ENCODE results near the gene ANKS6. TPM values are rescaled to one million over a fixed set of nuclear protein-coding genes. Genes with fewer than 3 reads are reported as not detected.
A peak's percentile ranks its signal among the peaks of the same experiment; 100 is the strongest.

Gene ANKS6
- total and polyA plus RNA-seq, 2 of the 8 experiments (the other 6 are each of a cell fraction or from before 2014, with no cell fraction given), result 34.1 to 56.3 TPM

GRCh38 chr9:98778711-98779530, 17.4 kb downstream of the ANKS6 start:
- no peaks in the 10 kb centered on the region for H3K4me1 ChIP-seq (replicated peaks in 1 of 4; ENCODE audit: control insufficient read depth in 3 of 4, insufficient read depth in 4 of 4, low read length in 3 of 4)
- no peak overlapping the region for H3K27ac ChIP-seq (ENCODE audit: low read depth, low read length)
- peaks cover 5 to 32% (median 7%) of the 10 kb centered on the region in 4 experiments; a peak in 5 of 8 replicates for H3K36me3 ChIP-seq (ENCODE audit: control insufficient read depth in 2 of 4, insufficient read depth in 4 of 4, low read length in 3 of 4)
- no peaks in the 10 kb centered on the region for H3K23me2 ChIP-seq (ENCODE audit: low read depth, low read length)
- H4K8ac ChIP-seq (ENCODE audit: extremely low read depth, insufficient read depth, low read length), result no peak overlapping the region
- DNase-seq (ENCODE audit: low read depth in 1 of 2, low spot score in 2 of 2) (peak in 1 of 2 experiments; percentile 39), FAIRE-seq (no peak)
- H3K18ac ChIP-seq (ENCODE audit: extremely low read depth, low read length), result no peak overlapping the region
- peaks cover 2 to 6% of the 10 kb centered on the region in 2 experiments for H4K20me1 ChIP-seq (replicated peaks in 1 of 2; ENCODE audit: control insufficient read depth in 1 of 2, insufficient read depth in 2 of 2, low read length in 2 of 2)
- H2BK12ac ChIP-seq (ENCODE audit: low read depth, low read length), result no peak overlapping the region
- no peaks in the 10 kb centered on the region; the same call in 1 of the 2 replicates for H3K79me1 ChIP-seq (ENCODE audit: low read depth, low read length)
- H3K4me2 ChIP-seq (ENCODE audit: insufficient read depth in 1 of 2, low read depth in 2 of 2, low read length in 2 of 2), result no peak overlapping the region
- no peak overlapping the region for H3K4me3 ChIP-seq (ENCODE audit: extremely low read depth in 1 of 4, insufficient read depth in 2 of 4, low read depth in 3 of 4, low read length in 4 of 4)
- H3K4ac ChIP-seq (replicated peaks; ENCODE audit: insufficient read length, low read depth, low read length), result no peak overlapping the region
- H4K5ac ChIP-seq (ENCODE audit: insufficient read length, low read depth, low read length), result no peak overlapping the region
- no peak overlapping the region for H3K23ac ChIP-seq (ENCODE audit: insufficient read length)
- H3K79me2 ChIP-seq (ENCODE audit: control insufficient read depth in 1 of 2, insufficient read depth in 2 of 2, low read length in 2 of 2), result no peaks in the 10 kb centered on the region
- H3K27me3 ChIP-seq (replicated peaks in 1 of 4; ENCODE audit: control insufficient read depth in 3 of 4, extremely low read depth in 1 of 4, insufficient read depth in 3 of 4, low read length in 3 of 4), result no peaks in the 10 kb centered on the region
- ChIA-PET CTCF (ENCODE audit: partially characterized antibody) (interaction anchor here (1.0 to 2.4 kb wide), 2 partner anchors 11 to 29 kb away, joined by 3 to 9 read pairs; no protein-coding TSS in a partner anchor), POLR2A (ENCODE audit: partially characterized antibody) (interaction anchor here (0.6 kb wide), 1 partner anchor 7 kb away, joined by 3 read pairs; no protein-coding TSS in a partner anchor)
- no peaks in the 10 kb centered on the region for H3K9me3 ChIP-seq (ENCODE audit: insufficient read depth in 2 of 2, low read depth in 1 of 2, low read length in 1 of 2)
- H2AFZ ChIP-seq (ENCODE audit: low read length), result no peak overlapping the region
- H2BK20ac ChIP-seq (ENCODE audit: low read length), result no peak overlapping the region
- H3K14ac ChIP-seq (ENCODE audit: insufficient read length), result no peak overlapping the region
- no peak overlapping the region for H2BK5ac ChIP-seq (ENCODE audit: low read depth, low read length)
- H2AK5ac ChIP-seq (ENCODE audit: low read depth, low read length), result no peak overlapping the region
- H2BK15ac ChIP-seq (ENCODE audit: low read length), result no peak overlapping the region
- TF ChIP-seq CREB1 (IDR thresholded peaks at IDR 0.05) (no peak), SIN3A (conservative IDR thresholded peaks at IDR 0.05 in 1 of 2, IDR thresholded peaks at IDR 0.05 in 1 of 2; ENCODE audit: low read depth in 1 of 2, low read length in 2 of 2) (no peak), SRF (IDR thresholded peaks at IDR 0.05; ENCODE audit: low read depth, low read length) (no peak), SIRT6 (IDR thresholded peaks at IDR 0.05; ENCODE audit: low read length) (no peak), TBP (IDR thresholded peaks at IDR 0.05; ENCODE audit: low read depth, low read length) (no peak), RFX5 (IDR thresholded peaks at IDR 0.05; ENCODE audit: borderline replicate concordance, low read depth, low read length) (no peak), RXRA (IDR thresholded peaks at IDR 0.05; ENCODE audit: insufficient read depth, low read depth, low read length) (no peak), SP2 (IDR thresholded peaks at IDR 0.05; ENCODE audit: low read length) (no peak), BRCA1 (IDR thresholded peaks at IDR 0.05; ENCODE audit: low read depth, low read length) (no peak), JUN (IDR thresholded peaks at IDR 0.05; ENCODE audit: low read depth, low read length) (no peak), CHD2 (IDR thresholded peaks at IDR 0.05; ENCODE audit: low read length) (no peak), CEBPB (IDR thresholded peaks at IDR 0.05; ENCODE audit: low read depth, low read length) (no peak)
- no peak overlapping the region for H3K9ac ChIP-seq (replicated peaks in 1 of 4; ENCODE audit: extremely low read depth in 1 of 4, low read depth in 3 of 4, low read length in 3 of 4)
- no peak overlapping the region for H2BK120ac ChIP-seq (replicated peaks; ENCODE audit: low read depth, low read length)
- no peak overlapping the region for H4K91ac ChIP-seq (replicated peaks; ENCODE audit: insufficient read length, low read length)
- 89% methylated on average over 8 of the region's 8 CpGs; no CpG with 5 or more reads in 1 of the 2 experiments for WGBS, 2 experiments (ENCODE audit: extremely low coverage in 1 of 2, insufficient coverage in 1 of 2, insufficient read length in 1 of 2, insufficient replicate concordance in 2 of 2, low coverage in 1 of 2, low lambda C conversion rate in 2 of 2, missing lambda C conversion rate in 1 of 2)
- H3K56ac ChIP-seq (replicated peaks; ENCODE audit: insufficient read length, low read depth, low read length), result no peak overlapping the region

Data from H1 (cell line).